Endothelial cell (in vitro differentiated cells): ENCODE measurements around the gene FPR3. TPM values are rescaled to one million over a fixed set of nuclear protein-coding genes. Genes with fewer than 3 reads are reported as not detected.

Experiments
- DNase-seq: peaks from one replicate; pipeline ENCODE4 v3.0.0; 2021; ENCODE audit warnings: low spot score
- H3K27ac Mint-ChIP-seq: one replicate; pipeline ENCODE4 v1.8.0; 2021; ENCODE audit warnings: mixed read lengths, inconsistent platforms; ENCODE audit not compliant: unreplicated experiment
- H3K27me3 Mint-ChIP-seq: one replicate; pipeline ENCODE4 v1.8.0; 2021; ENCODE audit warnings: mild to moderate bottlenecking, moderate library complexity, mixed read lengths, inconsistent platforms; ENCODE audit not compliant: unreplicated experiment
- H3K36me3 Mint-ChIP-seq: one replicate; pipeline ENCODE4 v1.8.0; 2021; ENCODE audit warnings: mild to moderate bottlenecking, low read depth, mixed read lengths, inconsistent platforms; ENCODE audit not compliant: unreplicated experiment
- H3K4me1 Mint-ChIP-seq: one replicate; pipeline ENCODE4 v1.8.0; 2021; ENCODE audit warnings: mild to moderate bottlenecking, mixed read lengths, inconsistent platforms; ENCODE audit not compliant: unreplicated experiment
- H3K4me3 Mint-ChIP-seq: one replicate; pipeline ENCODE4 v1.8.0; 2021; ENCODE audit warnings: mild to moderate bottlenecking, mixed read lengths, inconsistent platforms; ENCODE audit not compliant: unreplicated experiment
- H3K9me3 Mint-ChIP-seq: one replicate; pipeline ENCODE4 v1.8.0; 2021; ENCODE audit warnings: mixed read lengths, inconsistent platforms; ENCODE audit not compliant: unreplicated experiment
- total RNA-seq: library from RNA; stranded (reverse); fragmentation: NEBNext Ultra II Directional; extraction: Animal tissue kit (Norgen Biotek cat#: 25700); gene quantifications from one replicate; pipeline ENCODE4 v1.2.1, GENCODE V29; 2021; ENCODE audit not compliant: unreplicated experiment
- TF ChIP-seq, protein P1 (sequence below): fragments of 200-600 bp; sonication (generic); IDR thresholded peaks from one replicate; pipeline ENCODE4 v1.5.0; 2021; ENCODE audit warnings: antibody characterized with exemption; ENCODE audit not compliant: unreplicated experiment

Gene FPR3
- total RNA-seq, 1 donor from 2014 or later: not detected

DNA sequence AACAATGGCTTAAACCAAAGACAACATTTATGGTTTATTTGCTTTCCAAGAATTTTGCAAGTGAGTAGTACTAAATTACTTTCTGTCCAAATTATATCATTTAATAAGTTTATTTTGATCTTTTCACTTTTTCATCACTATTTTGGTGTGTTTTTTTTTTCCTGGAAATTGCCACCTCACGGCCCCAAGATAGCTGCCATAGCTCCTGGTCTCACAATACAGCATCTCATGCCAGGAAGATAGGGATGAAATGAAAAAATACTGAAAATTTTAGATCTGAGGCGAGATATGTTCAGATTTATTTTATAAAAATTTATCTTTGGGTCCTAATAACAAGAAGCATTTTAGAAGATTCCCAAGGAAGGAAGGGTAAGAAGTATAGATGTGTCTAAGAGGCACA, 6.9 kb upstream of the FPR3 start:
- Mint-ChIP-seq H3K4me3 (no peak overlapping the region), H3K9me3 (no peaks in the 10 kb centered on the region), H3K36me3 (no peaks in the 10 kb centered on the region), H3K4me1 (no peaks in the 10 kb centered on the region), H3K27ac (no peak overlapping the region), H3K27me3 (peaks cover 2% of the 10 kb centered on the region)
- TF ChIP-seq, protein P1, sequence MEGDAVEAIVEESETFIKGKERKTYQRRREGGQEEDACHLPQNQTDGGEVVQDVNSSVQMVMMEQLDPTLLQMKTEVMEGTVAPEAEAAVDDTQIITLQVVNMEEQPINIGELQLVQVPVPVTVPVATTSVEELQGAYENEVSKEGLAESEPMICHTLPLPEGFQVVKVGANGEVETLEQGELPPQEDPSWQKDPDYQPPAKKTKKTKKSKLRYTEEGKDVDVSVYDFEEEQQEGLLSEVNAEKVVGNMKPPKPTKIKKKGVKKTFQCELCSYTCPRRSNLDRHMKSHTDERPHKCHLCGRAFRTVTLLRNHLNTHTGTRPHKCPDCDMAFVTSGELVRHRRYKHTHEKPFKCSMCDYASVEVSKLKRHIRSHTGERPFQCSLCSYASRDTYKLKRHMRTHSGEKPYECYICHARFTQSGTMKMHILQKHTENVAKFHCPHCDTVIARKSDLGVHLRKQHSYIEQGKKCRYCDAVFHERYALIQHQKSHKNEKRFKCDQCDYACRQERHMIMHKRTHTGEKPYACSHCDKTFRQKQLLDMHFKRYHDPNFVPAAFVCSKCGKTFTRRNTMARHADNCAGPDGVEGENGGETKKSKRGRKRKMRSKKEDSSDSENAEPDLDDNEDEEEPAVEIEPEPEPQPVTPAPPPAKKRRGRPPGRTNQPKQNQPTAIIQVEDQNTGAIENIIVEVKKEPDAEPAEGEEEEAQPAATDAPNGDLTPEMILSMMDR: no peak
- no peak for DNase-seq

DNA sequence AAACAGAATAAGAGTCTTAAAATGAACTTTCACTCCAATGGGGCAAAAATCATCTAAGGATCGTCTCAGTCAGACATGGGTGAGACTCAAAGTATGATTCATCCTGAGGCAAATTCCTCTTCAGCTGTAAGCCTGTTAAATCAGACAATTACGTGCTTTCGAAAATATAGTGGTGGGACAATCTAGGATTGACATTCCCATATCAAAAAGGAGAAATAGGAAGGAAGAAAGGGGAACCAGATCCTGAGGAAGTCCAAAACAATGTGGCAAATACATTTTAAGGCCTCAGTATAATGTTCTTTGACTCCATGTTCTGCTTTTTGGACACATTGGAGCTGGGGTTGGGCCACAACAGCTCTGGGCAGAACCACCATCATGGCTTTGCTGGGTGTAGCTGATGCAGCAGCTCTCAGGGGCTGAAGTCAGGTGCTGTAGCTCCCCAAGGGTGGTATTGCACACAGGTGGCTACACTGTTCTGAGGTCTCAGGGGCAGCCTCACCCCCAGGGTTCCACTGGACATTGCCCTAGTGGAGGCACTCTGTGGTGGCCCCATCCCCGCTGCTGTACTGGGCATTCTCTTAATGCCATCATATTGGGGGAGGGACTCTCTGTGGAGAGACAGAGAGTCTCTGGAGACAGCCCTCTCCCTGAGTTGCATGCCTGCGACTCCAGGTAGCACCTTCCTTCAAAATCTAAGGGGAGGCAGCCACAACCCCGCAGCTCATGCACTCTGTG, 5.7 kb upstream of the FPR3 start:
- TF ChIP-seq, protein P1: no peak
- Mint-ChIP-seq H3K36me3 (no peaks in the 10 kb centered on the region), H3K27me3 (peaks cover 2% of the 10 kb centered on the region), H3K9me3 (no peaks in the 10 kb centered on the region), H3K27ac (no peak overlapping the region), H3K4me1 (no peaks in the 10 kb centered on the region), H3K4me3 (no peak overlapping the region)
- no peak for DNase-seq

DNA sequence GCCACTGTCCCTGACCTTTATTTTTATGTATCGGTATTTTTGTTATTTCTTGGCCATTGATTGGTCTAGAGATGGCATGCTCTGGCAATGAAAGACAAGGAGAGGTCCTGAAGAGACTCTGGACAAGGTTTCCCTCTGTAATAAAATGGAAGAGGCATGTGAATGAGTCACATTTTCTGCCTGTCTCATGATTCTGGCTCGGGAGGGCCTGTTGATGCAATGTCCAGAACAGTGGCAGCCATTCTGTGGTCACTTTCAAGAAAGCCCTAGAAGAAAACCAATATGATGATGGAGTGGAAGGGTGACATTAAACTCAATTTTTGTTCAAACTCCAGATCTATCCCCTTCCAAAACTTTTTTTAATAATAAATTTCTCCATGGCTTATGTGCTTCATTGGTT, 2.0 kb upstream of the FPR3 start:
- no peak for DNase-seq
- H3K27ac Mint-ChIP-seq: no peak overlapping the region
- H3K27me3 Mint-ChIP-seq: peaks cover 2% of the 10 kb centered on the region
- TF ChIP-seq, protein P1: no peak
- H3K4me1 Mint-ChIP-seq: no peaks in the 10 kb centered on the region
- no peak overlapping the region for H3K4me3 Mint-ChIP-seq
- no peaks in the 10 kb centered on the region for H3K36me3 Mint-ChIP-seq
- H3K9me3 Mint-ChIP-seq: no peaks in the 10 kb centered on the region

DNA sequence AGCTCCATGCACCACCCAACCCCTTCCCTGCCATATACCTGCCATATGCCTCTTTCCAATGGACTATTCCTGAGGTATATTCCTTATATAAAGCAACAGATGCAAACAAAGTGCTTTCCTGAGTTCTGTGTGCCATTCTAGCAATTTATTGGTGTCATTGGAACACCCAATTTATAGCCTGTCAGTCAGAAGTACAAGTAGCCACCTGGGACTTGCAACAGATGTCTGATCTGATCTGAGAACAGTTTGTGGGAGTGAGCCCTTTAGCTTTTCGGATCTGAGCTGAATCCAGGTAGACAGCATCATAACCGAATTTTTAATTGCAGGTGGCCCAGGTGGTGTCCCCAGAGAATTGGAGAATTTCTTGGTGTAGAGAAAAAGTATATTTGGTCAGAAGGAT, 963 bp upstream of the FPR3 start:
- Mint-ChIP-seq H3K27me3 (peaks cover 2% of the 10 kb centered on the region), H3K4me3 (no peak overlapping the region), H3K4me1 (no peaks in the 10 kb centered on the region), H3K27ac (no peak overlapping the region), H3K9me3 (no peaks in the 10 kb centered on the region), H3K36me3 (no peaks in the 10 kb centered on the region)
- no peak for DNase-seq
- TF ChIP-seq, protein P1: no peak

DNA sequence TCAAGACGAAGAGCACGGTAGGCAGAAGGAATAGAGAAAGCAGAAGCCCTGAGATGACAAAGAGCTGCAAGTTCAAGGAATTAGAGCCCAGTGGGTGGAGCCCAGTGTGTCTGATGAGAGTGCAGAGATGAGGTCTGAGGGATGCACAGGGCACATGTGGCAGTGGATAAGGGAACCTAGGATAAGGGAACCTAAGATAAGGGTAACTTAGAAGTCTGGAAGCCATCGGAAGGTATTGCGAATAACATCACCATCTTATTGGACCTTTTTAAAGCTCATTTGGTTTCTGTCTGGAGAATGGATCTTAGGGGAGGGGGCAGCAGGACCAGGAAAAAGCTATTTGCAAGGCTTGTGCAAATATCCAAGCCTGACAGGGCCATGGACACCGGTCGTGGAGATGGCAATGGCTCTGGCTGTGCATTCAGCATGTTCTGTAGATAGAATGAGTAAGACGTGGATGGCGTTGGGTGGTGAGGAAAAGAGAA, 1.3 kb downstream of the FPR3 start:
- peaks cover 2% of the 10 kb centered on the region for H3K27me3 Mint-ChIP-seq
- H3K4me3 Mint-ChIP-seq: no peak overlapping the region
- DNase-seq: no peak
- no peaks in the 10 kb centered on the region for H3K9me3 Mint-ChIP-seq
- H3K27ac Mint-ChIP-seq: no peak overlapping the region
- TF ChIP-seq, protein P1: no peak
- no peaks in the 10 kb centered on the region for H3K4me1 Mint-ChIP-seq
- H3K36me3 Mint-ChIP-seq: no peaks in the 10 kb centered on the region
